Large intestine (tissue), 3 donors: ENCODE measurements around the gene ANK2. TPM values are rescaled to one million over a fixed set of nuclear protein-coding genes. Genes with fewer than 3 reads are reported as not detected.

Experiments
- DNase-seq, 2 donors: peaks; one replicate each; pipeline versions ENCODE4 v3.0.0 to v3.0.0-alpha.2; 2013
- H3K27ac ChIP-seq: one replicate; pipeline ENCODE4 v1.5.1; 2013; ENCODE audit warnings: low read length
- H3K27me3 ChIP-seq: 2 replicates; pipeline ENCODE4 v1.6.1; 2013; ENCODE audit warnings: low read length; ENCODE audit not compliant: control insufficient read depth, insufficient read depth
- H3K36me3 ChIP-seq: 2 replicates; pipeline ENCODE4 v1.6.1; 2013; ENCODE audit warnings: low read length; ENCODE audit not compliant: control insufficient read depth, insufficient read depth
- H3K4me1 ChIP-seq: one replicate; pipeline ENCODE4 v1.6.1; 2013; ENCODE audit warnings: low read length; ENCODE audit not compliant: control insufficient read depth, insufficient read depth
- H3K4me3 ChIP-seq: one replicate; pipeline ENCODE4 v1.5.1; 2013; ENCODE audit warnings: low read length
- H3K9me3 ChIP-seq: one replicate; pipeline ENCODE4 v1.6.1; 2013; ENCODE audit warnings: mild to moderate bottlenecking, low read depth, low read length, moderate library complexity; ENCODE audit not compliant: control insufficient read depth
- WGBS: methylation state at CpG from one replicate; pipeline ENCODE4 v1.1.5; 2013; ENCODE audit warnings: low lambda C conversion rate; ENCODE audit not compliant: insufficient coverage; 5-methylcytosine and 5-hydroxymethylcytosine counted together
- polyA plus RNA-seq: library from polyadenylated mRNA; unstranded; fragments of 120-200 nt; gene quantifications from one replicate; pipeline ENCODE4 v1.2.1, GENCODE V29; 2013

ANK2 gene
- polyA plus RNA-seq, 1 donor: 50.4 TPM

- peaks cover 25% of the 10 kb centered on the region for H3K4me1 ChIP-seq
- no peaks in the 10 kb centered on the region for H3K36me3 ChIP-seq
- no peak overlapping the region for H3K27ac ChIP-seq
- no peak overlapping the region for H3K4me3 ChIP-seq
- H3K27me3 ChIP-seq: no peaks in the 10 kb centered on the region
- no peaks in the 10 kb centered on the region for H3K9me3 ChIP-seq
- WGBS: no CpG with 5 or more reads among the region's 2 CpGs
- peak in 1 of 2 donors; percentile 18 for DNase-seq
Observed at GRCh38 chr4:113114884-113115283, 65.4 kb downstream of the ANK2 start.

- H3K4me3 ChIP-seq: peak overlapping the region; percentile 56
- peak overlapping the region; percentile 92 for H3K27ac ChIP-seq
- peak; percentile 83 to 90 for DNase-seq
Observed at GRCh38 chr4:113116414-113117357, 67.2 kb downstream of the ANK2 start.

GRCh38 chr4:113117358-113117702 lies 67.9 kb downstream of the ANK2 start:
- Histone ChIP-seq H3K4me1 (peaks cover 8% of the 10 kb centered on the region), H3K27me3 (no peaks in the 10 kb centered on the region), H3K36me3 (no peaks in the 10 kb centered on the region), H3K4me3 (peak overlapping the region; percentile 56), H3K27ac (peak overlapping the region; percentile 92), H3K9me3 (no peaks in the 10 kb centered on the region)
- WGBS: 86% methylated on average over 1 of the region's 3 CpGs
- DNase-seq: no peak

More at GRCh38 chr4:113116414-113117357, 67.2 kb downstream of the ANK2 start:
- WGBS: 66% methylated on average over 2 of the region's 17 CpGs
- peaks cover 14% of the 10 kb centered on the region for H3K4me1 ChIP-seq
- no peaks in the 10 kb centered on the region for H3K27me3 ChIP-seq
- H3K36me3 ChIP-seq: no peaks in the 10 kb centered on the region
- no peaks in the 10 kb centered on the region for H3K9me3 ChIP-seq

- Histone ChIP-seq H3K27ac (no peak overlapping the region), H3K36me3 (no peaks in the 10 kb centered on the region), H3K9me3 (no peaks in the 10 kb centered on the region), H3K4me1 (no peaks in the 10 kb centered on the region), H3K4me3 (no peak overlapping the region), H3K27me3 (no peaks in the 10 kb centered on the region)
- WGBS: no CpG with 5 or more reads among the region's 1 CpG
- DNase-seq: no peak
Observed at GRCh38 chr4:113122066-113122465, 72.6 kb downstream of the ANK2 start.

GRCh38 chr4:113125418-113125817 lies 76.0 kb downstream of the ANK2 start:
- no CpG with 5 or more reads among the region's 1 CpG for WGBS

GRCh38 chr4:113131136-113131535 lies 81.7 kb downstream of the ANK2 start:
- Histone ChIP-seq H3K27ac (no peak overlapping the region), H3K4me3 (no peak overlapping the region), H3K27me3 (no peaks in the 10 kb centered on the region), H3K4me1 (no peaks in the 10 kb centered on the region), H3K9me3 (no peaks in the 10 kb centered on the region), H3K36me3 (no peaks in the 10 kb centered on the region)
- DNase-seq: no peak

More at GRCh38 chr4:113125418-113125817, 76.0 kb downstream of the ANK2 start:
- Histone ChIP-seq H3K4me1 (no peaks in the 10 kb centered on the region), H3K27me3 (no peaks in the 10 kb centered on the region), H3K4me3 (no peak overlapping the region), H3K9me3 (no peaks in the 10 kb centered on the region), H3K36me3 (no peaks in the 10 kb centered on the region), H3K27ac (no peak overlapping the region)
- DNase-seq: no peak

- no peaks in the 10 kb centered on the region for H3K27me3 ChIP-seq
- DNase-seq: no peak
- H3K27ac ChIP-seq: no peak overlapping the region
- H3K4me1 ChIP-seq: no peaks in the 10 kb centered on the region
- no peaks in the 10 kb centered on the region for H3K9me3 ChIP-seq
- no peak overlapping the region for H3K4me3 ChIP-seq
- WGBS: no CpG with 5 or more reads among the region's 2 CpGs
- no peaks in the 10 kb centered on the region for H3K36me3 ChIP-seq
Observed at GRCh38 chr4:113131621-113132020, 82.2 kb downstream of the ANK2 start.

GRCh38 chr4:113141901-113142346 lies 92.5 kb downstream of the ANK2 start:
- Histone ChIP-seq H3K36me3 (no peaks in the 10 kb centered on the region), H3K4me3 (no peak overlapping the region), H3K4me1 (peaks cover 7% of the 10 kb centered on the region), H3K9me3 (no peaks in the 10 kb centered on the region), H3K27ac (no peak overlapping the region), H3K27me3 (no peaks in the 10 kb centered on the region)
- 17% methylated on average over 1 of the region's 3 CpGs for WGBS
- DNase-seq: peak in 1 of 2 donors; percentile 28

GRCh38 chr4:113142351-113142750 lies 92.9 kb downstream of the ANK2 start:
- no peak overlapping the region for H3K4me3 ChIP-seq
- no peak overlapping the region for H3K27ac ChIP-seq

GRCh38 chr4:113144091-113144490 lies 94.6 kb downstream of the ANK2 start:
- Histone ChIP-seq H3K4me3 (no peak overlapping the region), H3K4me1 (peaks cover 16% of the 10 kb centered on the region), H3K27me3 (no peaks in the 10 kb centered on the region), H3K27ac (no peak overlapping the region), H3K9me3 (no peaks in the 10 kb centered on the region), H3K36me3 (no peaks in the 10 kb centered on the region)
- no peak for DNase-seq
- 60% methylated on average over 1 of the region's 2 CpGs for WGBS

More at GRCh38 chr4:113142351-113142750, 92.9 kb downstream of the ANK2 start:
- Histone ChIP-seq H3K4me1 (peaks cover 7% of the 10 kb centered on the region), H3K9me3 (no peaks in the 10 kb centered on the region), H3K36me3 (no peaks in the 10 kb centered on the region), H3K27me3 (no peaks in the 10 kb centered on the region)
- DNase-seq: no peak
- 94% methylated on average over 2 of the region's 3 CpGs for WGBS

- no peaks in the 10 kb centered on the region for H3K9me3 ChIP-seq
- peak overlapping the region; percentile 87 for H3K27ac ChIP-seq
- H3K36me3 ChIP-seq: no peaks in the 10 kb centered on the region
- no peak for DNase-seq
- H3K4me3 ChIP-seq: no peak overlapping the region
- no peaks in the 10 kb centered on the region for H3K27me3 ChIP-seq
- 80% methylated on average over 1 of the region's 1 CpG for WGBS
- peaks cover 22% of the 10 kb centered on the region for H3K4me1 ChIP-seq
Observed at GRCh38 chr4:113145147-113145518, 95.7 kb downstream of the ANK2 start.
